ENCODE measurements around the gene FNDC1.

GRCh38 chr6:159170999-159171712, 2.0 kb downstream of the FNDC1 start:
- TF ChIP-seq CTCF (IDR thresholded peaks at IDR 0.05; ENCODE audit: insufficient read depth, low read length, poor library complexity, severe bottlenecking), result no peak
- no peak for TF ChIP-seq EZH2phosphoT487 (conservative IDR thresholded peaks at IDR 0.05; ENCODE audit: low read length)

Measured in SU-DHL-6 (cell line).